Uterus (tissue), 2 donors: ENCODE results near the gene RAP1GDS1.

Experiments used
- CTCF ChIP-seq, 4 experiments: fragments of 200-600 bp in 2 of 4; fragments of 450-650 bp in 2 of 4; sonication (generic) in 2 of 4; IDR thresholded peaks; one replicate each; pipeline ENCODE4 v1.5.1; 2016 to 2019; ENCODE audit warnings: antibody characterized with exemption in 4 of 4, mild to moderate bottlenecking in 2 of 4, moderate library complexity in 1 of 4
- POLR2A ChIP-seq, 2 donors: fragments of 450-650 bp; IDR thresholded peaks; one replicate each; pipeline ENCODE4 v1.6.1; 2016; ENCODE audit warnings: antibody characterized with exemption in 2 of 2, mild to moderate bottlenecking in 1 of 2, moderate library complexity in 1 of 2

- TF ChIP-seq CTCF (IDR thresholded peaks at IDR 0.05) (no peak), POLR2A (IDR thresholded peaks at IDR 0.05) (no peak)
These were observed 215.7 kb downstream of the RAP1GDS1 start for GRCh38 chr4:98476891-98477290.
